ENCODE measurements around the gene OGFOD2.

OGFOD2 gene

DNA sequence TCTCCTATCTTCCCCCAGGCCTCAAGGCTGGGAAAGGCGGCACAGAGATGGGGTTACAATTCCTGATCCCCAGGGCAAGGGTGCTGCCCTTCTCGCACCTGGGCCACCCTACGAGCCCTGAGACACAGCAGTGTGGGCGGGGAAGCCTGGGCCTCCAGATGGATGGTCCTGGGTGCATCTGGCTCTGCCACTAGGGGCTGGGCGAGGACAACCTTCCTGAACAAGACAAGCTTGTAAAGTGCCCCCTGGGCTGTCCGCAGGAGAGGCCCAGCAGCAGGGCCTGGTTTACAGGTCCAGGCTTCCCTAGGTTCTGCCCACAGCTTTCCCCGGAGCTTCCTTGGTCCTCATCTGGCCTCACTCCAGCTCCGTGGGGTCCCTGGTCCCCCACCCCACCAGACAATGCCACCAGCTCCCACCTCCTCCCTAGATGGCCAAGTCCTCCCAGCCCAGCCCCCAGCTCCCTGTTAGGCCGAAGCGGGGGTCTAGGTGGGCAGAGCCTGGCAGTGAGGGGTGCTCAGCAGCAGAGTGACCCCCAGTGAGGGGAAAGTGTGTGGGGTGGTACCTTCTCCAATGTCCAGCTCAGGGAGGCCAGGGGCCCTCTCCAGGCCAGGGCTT is 14.3 kb downstream of the OGFOD2 start:
- no peak for DNase-seq (ENCODE audit: low read depth)
- TF ChIP-seq, protein P1, sequence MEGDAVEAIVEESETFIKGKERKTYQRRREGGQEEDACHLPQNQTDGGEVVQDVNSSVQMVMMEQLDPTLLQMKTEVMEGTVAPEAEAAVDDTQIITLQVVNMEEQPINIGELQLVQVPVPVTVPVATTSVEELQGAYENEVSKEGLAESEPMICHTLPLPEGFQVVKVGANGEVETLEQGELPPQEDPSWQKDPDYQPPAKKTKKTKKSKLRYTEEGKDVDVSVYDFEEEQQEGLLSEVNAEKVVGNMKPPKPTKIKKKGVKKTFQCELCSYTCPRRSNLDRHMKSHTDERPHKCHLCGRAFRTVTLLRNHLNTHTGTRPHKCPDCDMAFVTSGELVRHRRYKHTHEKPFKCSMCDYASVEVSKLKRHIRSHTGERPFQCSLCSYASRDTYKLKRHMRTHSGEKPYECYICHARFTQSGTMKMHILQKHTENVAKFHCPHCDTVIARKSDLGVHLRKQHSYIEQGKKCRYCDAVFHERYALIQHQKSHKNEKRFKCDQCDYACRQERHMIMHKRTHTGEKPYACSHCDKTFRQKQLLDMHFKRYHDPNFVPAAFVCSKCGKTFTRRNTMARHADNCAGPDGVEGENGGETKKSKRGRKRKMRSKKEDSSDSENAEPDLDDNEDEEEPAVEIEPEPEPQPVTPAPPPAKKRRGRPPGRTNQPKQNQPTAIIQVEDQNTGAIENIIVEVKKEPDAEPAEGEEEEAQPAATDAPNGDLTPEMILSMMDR (IDR thresholded peaks at IDR 0.05; ENCODE audit: control insufficient read depth, insufficient read depth, low read depth, low read length, missing control alignments) = no peak

DNA sequence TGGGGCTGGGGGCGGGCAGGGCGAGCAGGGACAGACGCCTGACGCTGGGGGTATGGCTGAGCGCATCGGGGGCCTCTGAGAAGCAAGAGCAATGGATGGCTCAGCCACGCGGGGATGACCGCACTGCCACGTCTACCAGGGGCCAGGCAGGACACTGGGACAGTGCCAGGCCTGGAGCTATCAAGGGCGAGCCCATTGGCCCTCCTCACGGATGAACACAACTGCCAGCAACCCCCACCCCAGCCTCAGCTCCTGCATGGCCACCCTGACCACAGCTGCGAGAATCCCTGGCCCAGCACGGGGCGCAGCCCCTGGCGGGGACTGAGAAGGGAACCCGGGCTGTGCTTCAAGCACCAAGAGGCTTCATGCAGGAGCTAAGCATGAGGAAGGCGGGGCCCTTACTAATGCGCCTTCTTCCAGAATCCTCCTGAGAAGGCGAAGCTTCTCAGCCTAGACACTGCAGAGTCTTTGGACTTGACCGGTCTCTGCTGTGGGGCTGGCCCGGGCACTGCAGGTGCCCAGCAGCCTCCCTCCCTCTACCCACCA is 14.9 kb downstream of the OGFOD2 start:
- no peak overlapping the region for H3K4me3 ChIP-seq (ENCODE audit: control insufficient read depth, low read depth, low read length)
- TF ChIP-seq, protein P1 (IDR thresholded peaks at IDR 0.05; ENCODE audit: control insufficient read depth, insufficient read depth, low read depth, low read length, missing control alignments) = no peak
- no peak for DNase-seq (ENCODE audit: low read depth)

More for the DNA sequence above, 14.3 kb downstream of the OGFOD2 start:
- H3K4me3 ChIP-seq (ENCODE audit: control insufficient read depth, low read depth, low read length) = no peak overlapping the region

DNA sequence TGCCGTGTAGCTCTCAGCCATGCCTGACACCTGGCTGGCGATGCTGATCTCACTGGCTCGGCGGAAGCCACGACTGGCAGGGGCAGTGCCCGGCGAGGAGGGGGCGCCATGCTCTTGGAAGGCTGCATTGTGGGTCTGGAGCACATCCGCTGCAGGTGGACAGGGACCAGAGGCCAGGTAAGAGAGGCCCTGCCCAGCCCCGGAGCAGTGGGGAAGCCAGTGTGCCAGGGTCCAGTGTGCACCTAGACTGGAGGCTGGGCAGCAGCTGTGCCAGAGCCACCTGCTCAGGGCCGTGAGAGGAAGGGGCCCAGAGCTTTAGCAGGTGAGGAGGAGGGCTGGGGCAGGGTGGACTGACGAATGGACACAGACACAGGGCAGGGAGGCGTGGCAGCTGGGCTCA is 15.5 kb downstream of the OGFOD2 start:
- TF ChIP-seq, protein P1 (IDR thresholded peaks at IDR 0.05; ENCODE audit: control insufficient read depth, insufficient read depth, low read depth, low read length, missing control alignments) = no peak
- no peak overlapping the region for H3K4me3 ChIP-seq (ENCODE audit: control insufficient read depth, low read depth, low read length)
- DNase-seq (ENCODE audit: low read depth) = no peak

DNA sequence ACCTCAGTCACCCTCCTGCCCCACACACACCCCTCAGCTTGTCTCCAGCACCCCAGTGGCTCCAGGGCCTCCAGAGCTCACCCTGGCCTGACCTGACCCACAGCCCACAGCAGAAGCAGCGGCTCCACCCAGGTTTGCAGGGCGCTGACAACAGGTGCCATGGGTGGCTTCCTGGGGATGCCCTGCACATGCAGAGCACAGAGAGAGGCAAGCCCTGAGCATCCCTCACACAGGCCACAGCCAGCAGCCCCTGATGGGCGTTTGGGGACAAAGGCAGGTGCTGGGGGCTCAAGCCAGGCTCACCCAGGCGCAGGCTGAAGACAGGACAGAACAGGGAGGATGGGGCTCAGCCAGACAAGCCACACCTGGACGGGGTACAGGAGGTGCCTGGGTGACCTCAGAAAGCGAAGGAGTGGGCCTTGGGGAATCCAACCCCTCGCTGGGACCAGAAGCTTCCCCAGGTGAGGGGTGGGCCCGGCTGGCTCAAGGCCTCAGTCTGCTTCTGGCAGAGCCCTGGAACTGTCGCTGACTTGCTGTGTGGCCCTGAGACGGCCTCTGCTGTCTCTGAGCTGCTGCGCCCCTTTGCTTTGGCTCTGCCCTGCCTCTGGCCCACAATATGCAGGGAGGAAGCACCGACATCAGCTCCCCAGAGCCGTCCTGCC is 16.0 kb downstream of the OGFOD2 start:
- no peak for DNase-seq (ENCODE audit: low read depth)
- no peak overlapping the region for H3K4me3 ChIP-seq (ENCODE audit: control insufficient read depth, low read depth, low read length)
- TF ChIP-seq, protein P1 (IDR thresholded peaks at IDR 0.05; ENCODE audit: control insufficient read depth, insufficient read depth, low read depth, low read length, missing control alignments) = no peak

DNA sequence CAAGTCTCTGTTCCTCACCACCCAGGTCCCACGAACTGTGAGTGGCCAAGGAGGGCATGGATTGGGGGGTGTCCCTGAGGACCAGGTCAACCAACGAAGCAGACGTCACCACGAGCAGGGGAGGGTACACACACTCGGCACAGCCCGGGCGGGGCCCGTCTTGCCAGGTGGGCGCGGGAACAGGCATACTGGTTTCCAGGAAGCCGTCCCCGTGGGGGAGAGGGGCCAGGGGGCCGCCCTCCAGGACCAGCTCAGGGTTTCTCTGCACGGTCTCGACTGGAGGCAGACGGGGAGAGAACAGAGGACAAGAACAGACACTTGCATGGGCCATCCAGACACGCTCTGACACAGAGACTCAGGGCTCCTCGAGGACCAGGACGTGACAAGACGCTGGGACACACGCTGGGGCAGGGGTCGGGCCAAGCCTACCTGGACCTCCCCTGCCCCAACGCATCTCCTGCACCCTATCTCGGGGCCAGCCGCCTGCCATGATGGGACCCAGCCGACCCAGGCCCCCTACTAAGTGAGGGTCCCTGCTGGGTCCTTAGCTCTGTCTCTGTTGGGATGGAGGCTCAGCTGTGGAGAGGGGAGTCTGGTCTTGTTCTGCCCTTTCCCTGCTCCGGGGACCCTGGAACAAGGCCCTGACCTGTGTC is 16.7 kb downstream of the OGFOD2 start:
- no peak for DNase-seq (ENCODE audit: low read depth)
- H3K4me3 ChIP-seq (ENCODE audit: control insufficient read depth, low read depth, low read length) = no peak overlapping the region
- TF ChIP-seq, protein P1 (IDR thresholded peaks at IDR 0.05; ENCODE audit: control insufficient read depth, insufficient read depth, low read depth, low read length, missing control alignments) = no peak

DNA sequence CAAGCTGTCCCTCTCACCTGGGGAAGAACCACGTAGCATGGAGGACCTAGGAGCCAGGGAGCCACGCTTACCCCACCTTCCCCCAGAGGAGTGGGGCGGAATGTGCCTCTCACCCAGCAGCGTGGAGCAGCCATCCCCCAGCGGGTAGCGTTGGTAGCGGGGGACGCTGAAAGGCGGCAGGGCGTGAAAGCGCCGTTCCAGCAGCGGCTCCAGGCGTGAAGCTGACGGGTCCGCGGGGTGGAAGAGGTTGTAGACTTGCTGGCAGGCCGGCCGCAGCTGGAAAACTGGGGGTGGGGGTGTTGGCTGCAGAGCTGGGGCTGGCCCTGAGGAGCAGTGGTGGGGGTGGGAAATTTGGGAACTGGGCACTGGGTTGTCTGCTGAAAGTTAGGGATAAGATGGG is 17.3 kb downstream of the OGFOD2 start:
- H3K4me3 ChIP-seq (ENCODE audit: control insufficient read depth, low read depth, low read length) = no peak overlapping the region
- DNase-seq (ENCODE audit: low read depth) = no peak
- TF ChIP-seq, protein P1 (IDR thresholded peaks at IDR 0.05; ENCODE audit: control insufficient read depth, insufficient read depth, low read depth, low read length, missing control alignments) = no peak

Measured in AG09309 (cell line).